Measurements from ENCODE around the gene BEGAIN.
A peak's percentile ranks its signal among the peaks of the same experiment; 100 is the strongest.

Gene BEGAIN

GRCh38 chr14:100581228-100582145, 5.7 kb downstream of the BEGAIN start:
- DNase-seq, result no peak

GRCh38 chr14:100580316-100581227, 6.6 kb downstream of the BEGAIN start:
- no peak for DNase-seq

- DNase-seq, result peak; percentile 3
These were observed 8.7 kb downstream of the BEGAIN start for GRCh38 chr14:100578552-100578951.

- no peak for DNase-seq
These were observed 9.2 kb downstream of the BEGAIN start for GRCh38 chr14:100577986-100578431.

- DNase-seq, result no peak
These were observed 9.8 kb downstream of the BEGAIN start for GRCh38 chr14:100577321-100577985.

GRCh38 chr14:100576091-100577085, 10.8 kb downstream of the BEGAIN start:
- DNase-seq, result no peak

- no peak for DNase-seq
These were observed 11.8 kb downstream of the BEGAIN start for GRCh38 chr14:100575266-100575995.

DNA sequence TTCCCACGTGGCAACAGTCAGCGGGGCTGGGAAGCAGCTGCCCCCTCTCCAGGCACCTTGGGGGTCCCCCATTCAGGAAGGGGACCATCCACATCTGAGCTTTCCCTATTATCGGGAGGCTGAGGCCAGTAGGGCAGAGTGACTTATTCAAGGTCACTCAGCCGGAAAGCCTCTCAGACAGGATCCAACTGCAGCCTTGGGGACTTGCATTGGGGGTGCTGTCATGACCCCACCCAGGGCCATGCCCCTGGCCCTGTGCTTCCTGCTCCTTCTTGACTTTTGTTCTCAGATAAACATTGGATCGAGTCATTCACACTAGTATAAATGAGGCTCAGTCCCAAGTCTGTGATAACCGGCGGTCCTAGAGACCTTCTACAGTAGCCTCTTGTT, 12.6 kb downstream of the BEGAIN start:
- DNase-seq, result no peak

GRCh38 chr14:100573757-100574641, 13.2 kb downstream of the BEGAIN start:
- no peak for DNase-seq

GRCh38 chr14:100573002-100573756, 14.0 kb downstream of the BEGAIN start:
- DNase-seq, result no peak

- DNase-seq, result no peak
These were observed 14.7 kb downstream of the BEGAIN start for GRCh38 chr14:100572543-100572942.

DNA sequence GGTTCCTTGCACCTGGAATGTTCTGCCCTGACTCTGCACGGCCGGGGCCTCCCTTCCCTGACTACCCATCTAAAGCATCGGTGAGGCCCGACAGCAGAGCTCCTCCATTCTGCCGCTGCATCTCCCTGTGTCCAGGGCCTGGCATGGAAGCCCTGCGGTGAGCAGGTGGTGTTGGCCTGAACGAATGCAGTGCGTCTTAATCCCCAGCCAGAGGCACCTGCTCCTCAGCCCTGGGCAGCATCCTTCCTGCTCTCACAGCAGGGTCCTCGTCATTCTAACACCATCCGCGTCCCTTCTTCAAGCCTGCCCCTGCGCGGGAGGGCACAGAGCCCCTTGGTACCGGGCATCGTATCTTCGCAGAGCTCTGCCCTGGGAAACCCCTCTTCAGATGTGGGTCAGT, 15.4 kb downstream of the BEGAIN start:
- no peak for DNase-seq

DNA sequence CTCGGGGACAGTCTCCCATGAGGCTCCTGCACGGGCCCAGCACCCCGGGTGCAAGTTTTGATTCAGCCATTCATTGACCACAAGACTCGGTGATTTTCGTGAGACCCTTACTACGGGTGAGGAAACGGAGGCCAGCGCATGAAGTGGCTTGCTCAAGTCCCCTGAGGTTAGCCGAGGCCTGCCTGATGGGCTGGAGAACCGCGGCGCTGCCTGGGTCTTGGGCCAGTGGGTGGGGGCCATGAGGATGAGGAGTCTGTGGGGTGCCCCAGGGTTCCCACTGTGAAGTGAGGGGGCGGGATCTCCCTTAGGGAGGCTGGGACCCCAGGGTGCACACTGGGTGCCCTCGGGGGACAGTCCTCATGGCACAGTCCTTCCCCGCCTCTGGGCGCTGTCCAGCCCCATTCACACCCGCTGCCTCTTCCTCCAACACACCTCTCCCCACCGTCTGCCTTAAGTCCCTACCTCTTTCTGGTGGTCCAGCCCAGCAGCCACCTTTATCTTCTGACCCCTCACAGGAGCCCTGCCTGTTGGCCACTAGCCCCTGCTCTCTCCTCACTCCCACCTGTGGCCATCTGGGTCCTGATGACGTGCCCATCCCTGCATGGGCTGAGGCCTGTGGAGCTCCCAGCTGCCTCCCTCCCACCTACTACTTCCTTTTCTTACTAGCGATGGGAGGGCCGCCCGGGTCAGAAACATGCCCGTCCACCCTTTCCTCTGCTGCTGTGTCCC, 16.3 kb downstream of the BEGAIN start:
- DNase-seq, result no peak

- DNase-seq, result no peak
These were observed 17.4 kb downstream of the BEGAIN start for GRCh38 chr14:100569734-100570286.

- no peak for DNase-seq
These were observed 18.1 kb downstream of the BEGAIN start for GRCh38 chr14:100568998-100569733.

- no peak for DNase-seq
These were observed 18.8 kb downstream of the BEGAIN start for GRCh38 chr14:100568164-100568997.

DNA sequence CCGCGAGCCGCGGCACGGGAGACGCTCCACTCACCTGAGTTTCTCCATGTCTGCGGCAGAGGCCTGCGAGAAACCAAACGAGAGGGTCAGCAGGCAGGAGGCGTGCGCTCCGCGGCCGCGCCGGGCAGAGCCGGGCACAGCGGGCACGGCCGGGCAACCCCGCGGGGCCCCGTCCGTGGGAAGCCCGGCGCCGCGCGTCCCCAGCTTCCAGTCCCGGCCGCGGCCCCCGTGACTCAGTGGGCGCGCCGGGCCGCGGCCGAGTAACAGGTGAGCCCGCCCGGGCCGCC, 19.4 kb downstream of the BEGAIN start:
- no peak for DNase-seq
